OCI-LY3 (cell line): ENCODE results near the gene PLTP.

Experiments used
- CTCF ChIP-seq: fragments of 200-600, 300-600 bp; sonication (generic); IDR thresholded peaks from 2 replicates; pipeline ENCODE4 v1.5.1; 2014; ENCODE audit warnings: antibody characterized with exemption, low read length, low read depth
- EZH2phosphoT487 ChIP-seq: fragments of 200-600 bp; shearing (Covaris generic); IDR thresholded peaks from 2 replicates; pipeline ENCODE4 v1.6.1; 2018; ENCODE audit warnings: antibody characterized with exemption, mixed run types, low read depth

GRCh38 chr20:45848969-45849582 lies 62.9 kb downstream of the PLTP start:
- no peak for TF ChIP-seq CTCF
- TF ChIP-seq EZH2phosphoT487: no peak
